K562 (cell line): Measurements from ENCODE around the gene TMEM69. TPM values are rescaled to one million over a fixed set of nuclear protein-coding genes. Genes with fewer than 3 reads are reported as not detected.

Experiments used
- DNMT1 ChIP-seq: fragments of 450-650 bp; IDR thresholded peaks from 2 replicates; pipeline ENCODE4 v1.6.1; 2016; ENCODE audit warnings: antibody characterized with exemption, mild to moderate bottlenecking
- FOXK2 ChIP-seq, 2 experiments: fragments of 450-650 bp; IDR thresholded peaks in 1 of 2; conservative IDR thresholded peaks in 1 of 2; 2 replicates each; pipeline ENCODE4 v1.6.1; 2016; ENCODE audit warnings: low read depth in 2 of 2, mild to moderate bottlenecking in 1 of 2
- HNRNPK ChIP-seq: fragments of 200-400 bp; formaldehyde crosslinking; IDR thresholded peaks from one replicate; pipeline ENCODE4 v1.6.1; 2018; ENCODE audit warnings: mild to moderate bottlenecking, low read depth, low read length; ENCODE audit not compliant: poor library complexity, severe bottlenecking
- NCOA2 ChIP-seq, 2 experiments: fragments of 450-650 bp; IDR thresholded peaks; 2 replicates each; pipeline ENCODE4 v1.6.1; 2018; ENCODE audit warnings: mild to moderate bottlenecking in 2 of 2, moderate library complexity in 1 of 2; ENCODE audit not compliant: partially characterized antibody in 2 of 2
- NFE2L1 ChIP-seq: fragments of 450-650 bp; IDR thresholded peaks from 2 replicates; pipeline ENCODE4 v1.6.1; 2016; ENCODE audit warnings: missing genetic modification characterization, low read depth, mild to moderate bottlenecking, missing compliant biosample characterization, moderate library complexity, borderline replicate concordance
- PHF21A ChIP-seq: fragments of 450-650 bp; IDR thresholded peaks from 2 replicates; pipeline ENCODE4 v1.6.1; 2017; ENCODE audit warnings: low read depth, borderline replicate concordance
- POLR2G ChIP-seq: fragments of 200-400 bp; formaldehyde crosslinking; IDR thresholded peaks from 2 replicates; pipeline ENCODE4 v1.6.1; 2017; ENCODE audit warnings: low read depth, mild to moderate bottlenecking, antibody characterized with exemption, low read length, moderate library complexity
- RBM14 ChIP-seq: fragments of 200-400 bp; formaldehyde crosslinking; IDR thresholded peaks from 2 replicates; pipeline ENCODE4 v1.6.1; 2018; ENCODE audit warnings: low read depth, mild to moderate bottlenecking, low read length, moderate library complexity, borderline replicate concordance; ENCODE audit not compliant: insufficient read depth
- RBM25 ChIP-seq: fragments of 200-400 bp; formaldehyde crosslinking; IDR thresholded peaks from 2 replicates; pipeline ENCODE4 v1.6.1; 2018; ENCODE audit warnings: low read length, low read depth, moderate library complexity; ENCODE audit not compliant: severe bottlenecking
- RERE ChIP-seq: sonication (generic); formaldehyde crosslinking; IDR thresholded peaks from 2 replicates; pipeline ENCODE4 v1.8.0; 2023; ENCODE audit warnings: missing genetic modification reagents, mild to moderate bottlenecking, borderline replicate concordance
- SP2 ChIP-seq: IDR thresholded peaks from 2 replicates; pipeline ENCODE4 v1.6.1; 2011; ENCODE audit warnings: mild to moderate bottlenecking, low read depth, low read length, moderate library complexity; ENCODE audit not compliant: poor library complexity, severe bottlenecking; ENCODE audit errors: extremely low read depth
- SREBF2 ChIP-seq: sonication (generic); formaldehyde crosslinking; IDR thresholded peaks from 2 replicates; pipeline ENCODE4 v1.4.0; 2020; ENCODE audit warnings: mild to moderate bottlenecking, missing genetic modification reagents
- THRA ChIP-seq: fragments of 450-650 bp; IDR thresholded peaks from 2 replicates; pipeline ENCODE4 v1.6.1; 2017; ENCODE audit warnings: mild to moderate bottlenecking, moderate library complexity
- ZBTB49 ChIP-seq: sonication (generic); formaldehyde crosslinking; IDR thresholded peaks from 2 replicates; pipeline ENCODE4 v1.8.0; 2022; ENCODE audit warnings: missing genetic modification reagents, mild to moderate bottlenecking, borderline replicate concordance
- ZNF224 ChIP-seq: sonication (generic); formaldehyde crosslinking; IDR thresholded peaks from 2 replicates; pipeline ENCODE4 v1.8.0; 2022; ENCODE audit warnings: mild to moderate bottlenecking, missing genetic modification reagents
- ZNF239 ChIP-seq: fragments of 250-450 bp; sonication (Bioruptor Pico); IDR thresholded peaks from 2 replicates; pipeline ENCODE4 v1.4.0; 2020; ENCODE audit warnings: mild to moderate bottlenecking
- ZNF830 ChIP-seq: fragments of 250-450 bp; sonication (Bioruptor Pico); IDR thresholded peaks from 2 replicates; pipeline ENCODE4 v1.5.0; 2021; ENCODE audit warnings: mild to moderate bottlenecking
- polyA plus RNA-seq, 8 experiments: library from polyadenylated mRNA; depleted of rRNA in 4 of 8; stranded (reverse) in 5 of 8; unstranded in 3 of 8; fragments of >200 nt; fragmentation: Nextera tagmentation in 2 of 8; fragmentation: Illumina TruSeq in 1 of 8; extraction: Ambion mirVana in 2 of 8; extraction: Trizol in 1 of 8; gene quantifications; 2 replicates each; pipeline versions ENCODE4 v1.2.1 to v1.2.3, GENCODE V29; 2011 to 2014; ENCODE audit warnings: inconsistent platforms in 1 of 8, missing spikeins in 1 of 8
- total RNA-seq, 7 experiments: library from RNA; depleted of rRNA in 6 of 7; stranded (reverse); fragments of >200 nt in 6 of 7; fragmentation: Illumina TruSeq in 2 of 7; extraction: Trizol in 2 of 7; gene quantifications; 2 replicates each; pipeline versions ENCODE4 v1.2.1 to v1.2.3, GENCODE V29; 2011 to 2021; ENCODE audit warnings: low replicate concordance in 1 of 7

The TMEM69 gene
- total and polyA plus RNA-seq, 9 of the 15 experiments (the other 6 are each of a cell fraction or from before 2014, with no cell fraction given): 47.3 to 248 (median 103) TPM

GRCh38 chr1:45687754-45688740 is at the start of gene TMEM69 (continued):
- TF ChIP-seq RERE (CRISPR knock-in tag) (no peak), RBM25 (peak; percentile 1), PHF21A (no peak), ZNF239 (CRISPR knock-in tag) (no peak; the same call in 1 of the 2 replicates), HNRNPK (no peak), SP2 (no peak), ZNF830 (no peak), NFE2L1 (peak; percentile 38), SREBF2 (CRISPR knock-in tag) (no peak), DNMT1 (no peak), NCOA2 (IDR thresholded peaks at IDR 0.05; ENCODE audit: partially characterized antibody in 2 of 2) (no peak), ZBTB49 (no peak), POLR2G (peak; percentile 68), ZNF224 (CRISPR knock-in tag) (no peak), FOXK2 (conservative IDR thresholded peaks at IDR 0.05 in 1 of 2, IDR thresholded peaks at IDR 0.05 in 1 of 2; ENCODE audit: low read depth in 2 of 2) (peak; percentile 97 to 98), RBM14 (no peak), THRA (no peak)
